HepG2 (cell line): ENCODE data around the gene SLA2. TPM values are rescaled to one million over a fixed set of nuclear protein-coding genes. Genes with fewer than 3 reads are reported as not detected.

Experiments
- AKAP8 ChIP-seq: sonication (generic); formaldehyde crosslinking; IDR thresholded peaks from 2 replicates; pipeline ENCODE4 v1.5.1; 2020; ENCODE audit warnings: mild to moderate bottlenecking, missing genetic modification reagents
- CAMTA2 ChIP-seq: sonication (generic); formaldehyde crosslinking; IDR thresholded peaks from 2 replicates; pipeline ENCODE4 v1.4.0; 2020; ENCODE audit warnings: mild to moderate bottlenecking, missing genetic modification reagents, borderline replicate concordance
- CTCF ChIP-seq: sonication (generic); formaldehyde crosslinking; IDR thresholded peaks from 2 replicates; pipeline ENCODE4 v1.5.0; 2020; ENCODE audit warnings: mild to moderate bottlenecking, missing genetic modification reagents, moderate library complexity
- ETV5 ChIP-seq: IDR thresholded peaks from 2 replicates; pipeline ENCODE4 v1.6.1; 2018; ENCODE audit warnings: missing biosample characterization, missing genetic modification reagents, inconsistent platforms, borderline replicate concordance
- KDM6A ChIP-seq: IDR thresholded peaks from 2 replicates; pipeline ENCODE4 v1.6.1; 2016; ENCODE audit warnings: low read depth
- KLF16 ChIP-seq, 2 experiments: sonication (generic) in 1 of 2; formaldehyde crosslinking in 1 of 2; IDR thresholded peaks; 2 replicates each; pipeline versions ENCODE4 v1.6.1 to v1.8.0; 2016 to 2023; ENCODE audit warnings: missing genetic modification reagents in 2 of 2, missing compliant biosample characterization in 1 of 2
- MXI1 ChIP-seq: IDR thresholded peaks from 3 replicates; pipeline ENCODE4 v1.6.1; 2012; ENCODE audit warnings: low read depth, low read length, inconsistent platforms, borderline replicate concordance
- NFYC ChIP-seq: IDR thresholded peaks from 2 replicates; pipeline ENCODE4 v1.6.1; 2016; ENCODE audit warnings: missing genetic modification reagents, missing compliant biosample characterization
- REST ChIP-seq, 2 experiments: IDR thresholded peaks; 2 replicates each; pipeline ENCODE4 v1.6.1; 2011 to 2012; ENCODE audit warnings: low read length in 2 of 2, borderline replicate concordance in 1 of 2, low read depth in 1 of 2, mild to moderate bottlenecking in 1 of 2, moderate library complexity in 1 of 2
- SNAPC5 ChIP-seq: sonication (generic); formaldehyde crosslinking; IDR thresholded peaks from 2 replicates; pipeline ENCODE4 v1.8.1; 2023; ENCODE audit warnings: mild to moderate bottlenecking, missing genetic modification reagents, borderline replicate concordance
- SP1 ChIP-seq, 2 experiments: fragments of 450-650 bp in 1 of 2; sonication (generic) in 1 of 2; formaldehyde crosslinking in 1 of 2; IDR thresholded peaks; 2 replicates each; pipeline versions ENCODE4 v1.4.0 to v1.6.1; 2016 to 2020; ENCODE audit warnings: missing genetic modification reagents in 1 of 2
- SUZ12 ChIP-seq: fragments of 150-350 bp; IDR thresholded peaks from 2 replicates; pipeline ENCODE4 v1.6.1; 2014; ENCODE audit warnings: low read depth, low read length
- UBTF ChIP-seq: sonication (generic); formaldehyde crosslinking; IDR thresholded peaks from 2 replicates; pipeline ENCODE4 v1.4.0; 2020; ENCODE audit warnings: mild to moderate bottlenecking, missing genetic modification reagents
- WIZ ChIP-seq: sonication (generic); formaldehyde crosslinking; IDR thresholded peaks from 2 replicates; pipeline ENCODE4 v1.5.1; 2020; ENCODE audit warnings: mild to moderate bottlenecking, missing genetic modification reagents
- ZNF232 ChIP-seq: sonication (generic); formaldehyde crosslinking; IDR thresholded peaks from 2 replicates; pipeline ENCODE4 v1.4.0; 2020; ENCODE audit warnings: missing genetic modification reagents, borderline replicate concordance
- ZNF34 ChIP-seq: sonication (generic); formaldehyde crosslinking; IDR thresholded peaks from 2 replicates; pipeline ENCODE4 v1.4.0; 2020; ENCODE audit warnings: mild to moderate bottlenecking, missing genetic modification reagents, borderline replicate concordance
- ZNF605 ChIP-seq: sonication (generic); formaldehyde crosslinking; IDR thresholded peaks from 2 replicates; pipeline ENCODE4 v1.8.0; 2022; ENCODE audit warnings: mild to moderate bottlenecking, missing genetic modification reagents
- ZNF644 ChIP-seq: IDR thresholded peaks from 2 replicates; pipeline ENCODE4 v1.6.1; 2016; ENCODE audit warnings: low read depth
- ZNF83 ChIP-seq: sonication (generic); formaldehyde crosslinking; IDR thresholded peaks from 2 replicates; pipeline ENCODE4 v1.4.0; 2020; ENCODE audit warnings: missing genetic modification reagents, mild to moderate bottlenecking, borderline replicate concordance
- ZNF878 ChIP-seq: sonication (generic); formaldehyde crosslinking; IDR thresholded peaks from 2 replicates; pipeline ENCODE4 v1.8.1; 2023; ENCODE audit warnings: mild to moderate bottlenecking, missing genetic modification reagents, moderate library complexity
- polyA plus RNA-seq, 8 experiments: library from polyadenylated mRNA; depleted of rRNA in 3 of 8; stranded (reverse) in 7 of 8; unstranded in 1 of 8; fragments of >200 nt; fragmentation: Illumina TruSeq in 4 of 8; extraction: Trizol in 4 of 8; gene quantifications; 2 replicates each; pipeline versions ENCODE4 v1.2.1 to v1.2.3, GENCODE V29; 2011 to 2016; ENCODE audit warnings: low read depth in 4 of 8, missing spikeins in 1 of 8, mixed read lengths in 1 of 8; ENCODE audit not compliant: insufficient read depth in 1 of 8
- total RNA-seq, 5 experiments: library from RNA; depleted of rRNA; stranded (reverse); fragments of >200 nt; fragmentation: Illumina TruSeq; extraction: Trizol; gene quantifications; 2 replicates each; pipeline ENCODE4 v1.2.3, GENCODE V29; 2016; ENCODE audit warnings: low read depth in 1 of 5

SLA2 gene
- total and polyA plus RNA-seq, 2 of the 13 experiments (the other 11 are each of a cell fraction or from before 2014, with no cell fraction given) = 1.6 to 3.6 TPM

- TF ChIP-seq REST (IDR thresholded peaks at IDR 0.05; ENCODE audit: borderline replicate concordance in 1 of 2, low read depth in 1 of 2, low read length in 2 of 2) = no peak
- no peak for TF ChIP-seq KDM6A (CRISPR knock-in tag)
- no peak for TF ChIP-seq ZNF878
- no peak for TF ChIP-seq ZNF34 (CRISPR knock-in tag)
- no peak for TF ChIP-seq SP1 (IDR thresholded peaks at IDR 0.05)
- TF ChIP-seq SP1 (CRISPR knock-in tag; IDR thresholded peaks at IDR 0.05) = no peak
- no peak; a peak in 1 of 4 replicates for TF ChIP-seq KLF16 (CRISPR knock-in tag; IDR thresholded peaks at IDR 0.05)
- no peak for TF ChIP-seq WIZ (CRISPR knock-in tag)
- TF ChIP-seq NFYC (CRISPR knock-in tag) = peak; percentile 13; the same call in 1 of the 2 replicates
- no peak for TF ChIP-seq ZNF232 (CRISPR knock-in tag)
- 0 out of 2 replicates have a peak, but pooled peaks have one; percentile 32 for TF ChIP-seq ZNF605
- TF ChIP-seq CAMTA2 = no peak
- TF ChIP-seq UBTF (CRISPR knock-in tag) = no peak
- peak; percentile 39; the same call in 1 of the 2 replicates for TF ChIP-seq ZNF644 (CRISPR knock-in tag)
- TF ChIP-seq MXI1 = peak; percentile 37; the same call in 1 of the 3 replicates
- no peak for TF ChIP-seq SNAPC5
- TF ChIP-seq CTCF (CRISPR knock-in tag) = peak; percentile 79
- no peak for TF ChIP-seq AKAP8 (CRISPR knock-in tag)
- peak; percentile 9; the same call in 1 of the 2 replicates for TF ChIP-seq ETV5 (CRISPR knock-in tag)
- TF ChIP-seq ZNF83 (CRISPR knock-in tag) = no peak
- no peak for TF ChIP-seq SUZ12
These were observed 53.9 kb downstream of the SLA2 start (continued) for GRCh38 chr20:36591854-36592641.
